IPS DF 6.9 (cell line): ENCODE measurements around the gene ZCCHC24.

Experiments used
- DNase-seq: peaks from one replicate; pipeline ENCODE4 v3.0.0-alpha.2; 2013; ENCODE audit warnings: low read depth, low spot score
- H3K27ac ChIP-seq: one replicate; pipeline ENCODE4 v1.5.1; 2013; ENCODE audit warnings: low read length, control low read depth
- H3K27me3 ChIP-seq: 2 replicates; pipeline ENCODE4 v1.6.1; 2013; ENCODE audit warnings: mild to moderate bottlenecking, low read length; ENCODE audit not compliant: control insufficient read depth, insufficient read depth
- H3K36me3 ChIP-seq: 2 replicates; pipeline ENCODE4 v1.6.1; 2013; ENCODE audit warnings: low read length; ENCODE audit not compliant: control insufficient read depth, insufficient read depth
- H3K4me1 ChIP-seq: 2 replicates; pipeline ENCODE4 v1.6.1; 2013; ENCODE audit warnings: low read length; ENCODE audit not compliant: control insufficient read depth, insufficient read depth
- H3K4me3 ChIP-seq: 2 replicates; pipeline ENCODE4 v1.5.1; 2013; ENCODE audit warnings: mild to moderate bottlenecking, low read length
- H3K9me3 ChIP-seq: 2 replicates; pipeline ENCODE4 v1.6.1; 2013; ENCODE audit warnings: low read length, inconsistent platforms; ENCODE audit not compliant: control insufficient read depth, insufficient read depth
- WGBS: extraction: QIAGEN DNeasy Blood & Tissue Kit; methylation state at CpG from one replicate; pipeline ENCODE4 v1.1.7; 2013; ENCODE audit warnings: mixed read lengths, missing lambda C conversion rate; ENCODE audit not compliant: insufficient read length, insufficient coverage; 5-methylcytosine and 5-hydroxymethylcytosine counted together

Gene ZCCHC24

GRCh38 chr10:79411546-79412495 is 33.6 kb downstream of the ZCCHC24 start:
- H3K27ac ChIP-seq, result no peak overlapping the region
- no peaks in the 10 kb centered on the region for H3K36me3 ChIP-seq
- no peak overlapping the region for H3K4me3 ChIP-seq
- WGBS, result no CpG with 5 or more reads among the region's 22 CpGs
- H3K27me3 ChIP-seq, result no peaks in the 10 kb centered on the region
- no peak for DNase-seq
- peaks cover 1% of the 10 kb centered on the region; the same call in 1 of the 2 replicates for H3K4me1 ChIP-seq
- H3K9me3 ChIP-seq, result no peaks in the 10 kb centered on the region

DNA sequence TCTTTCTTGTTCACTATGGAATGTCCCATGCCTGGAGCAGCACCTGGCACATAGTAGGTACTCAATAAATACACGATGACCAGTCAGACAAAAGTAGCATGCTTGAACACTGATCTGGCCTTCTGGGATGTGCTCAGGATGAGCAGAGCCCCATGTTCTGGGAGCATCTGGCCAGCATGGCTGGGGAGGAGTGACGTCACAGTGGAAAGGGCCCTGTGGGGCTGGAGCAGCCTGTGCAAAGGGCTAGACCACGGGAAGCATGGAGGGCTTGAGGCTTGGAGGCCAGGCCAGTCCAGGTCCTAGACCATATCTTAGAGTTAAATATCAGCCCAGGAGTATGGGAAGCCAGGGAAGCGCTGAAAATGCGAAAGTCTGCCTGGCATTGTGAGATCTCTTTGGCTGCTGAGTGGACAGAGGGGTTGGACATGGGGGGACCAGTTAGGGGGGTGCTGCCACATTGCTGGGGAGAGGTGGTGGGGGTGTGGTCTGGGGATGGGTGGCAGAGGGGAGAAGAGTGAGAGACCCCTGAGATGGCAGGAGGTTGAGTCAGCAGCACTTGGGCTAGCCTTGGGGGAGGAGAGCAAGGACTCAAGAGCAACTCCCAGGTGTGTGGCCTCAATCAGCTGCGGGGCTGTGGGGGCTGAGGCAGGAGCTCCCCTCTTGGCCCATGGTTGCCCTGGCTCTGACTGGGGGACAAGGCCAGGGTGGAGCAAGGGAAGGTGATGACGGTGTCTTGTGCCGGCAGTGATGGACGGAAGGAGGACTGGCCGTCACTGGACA is 34.9 kb downstream of the ZCCHC24 start:
- Histone ChIP-seq H3K27me3 (no peaks in the 10 kb centered on the region), H3K4me1 (peaks cover 4% of the 10 kb centered on the region), H3K4me3 (no peak overlapping the region), H3K9me3 (no peaks in the 10 kb centered on the region), H3K27ac (no peak overlapping the region), H3K36me3 (no peaks in the 10 kb centered on the region; the same call in 1 of the 2 replicates)
- DNase-seq, result no peak
- no CpG with 5 or more reads among the region's 10 CpGs for WGBS

GRCh38 chr10:79409726-79410085 is 35.7 kb downstream of the ZCCHC24 start:
- Histone ChIP-seq H3K9me3 (no peaks in the 10 kb centered on the region), H3K36me3 (no peaks in the 10 kb centered on the region; the same call in 1 of the 2 replicates), H3K27me3 (no peaks in the 10 kb centered on the region), H3K4me3 (no peak overlapping the region), H3K4me1 (peaks cover 8% of the 10 kb centered on the region), H3K27ac (no peak overlapping the region)
- WGBS, result no CpG with 5 or more reads among the region's 9 CpGs
- DNase-seq, result no peak

- Histone ChIP-seq H3K9me3 (no peaks in the 10 kb centered on the region), H3K27ac (no peak overlapping the region), H3K4me3 (no peak overlapping the region), H3K36me3 (no peaks in the 10 kb centered on the region; the same call in 1 of the 2 replicates), H3K27me3 (no peaks in the 10 kb centered on the region), H3K4me1 (peaks cover 11% of the 10 kb centered on the region)
- no peak for DNase-seq
- WGBS, result no CpG with 5 or more reads among the region's 6 CpGs
These were observed 36.2 kb downstream of the ZCCHC24 start for GRCh38 chr10:79409038-79409725.

- Histone ChIP-seq H3K4me3 (no peak overlapping the region), H3K27me3 (no peaks in the 10 kb centered on the region), H3K36me3 (no peaks in the 10 kb centered on the region; the same call in 1 of the 2 replicates), H3K9me3 (no peaks in the 10 kb centered on the region), H3K4me1 (peaks cover 11% of the 10 kb centered on the region), H3K27ac (no peak overlapping the region)
- no CpG with 5 or more reads among the region's 17 CpGs for WGBS
- no peak for DNase-seq
These were observed 37.3 kb downstream of the ZCCHC24 start for GRCh38 chr10:79407811-79408795.

DNA sequence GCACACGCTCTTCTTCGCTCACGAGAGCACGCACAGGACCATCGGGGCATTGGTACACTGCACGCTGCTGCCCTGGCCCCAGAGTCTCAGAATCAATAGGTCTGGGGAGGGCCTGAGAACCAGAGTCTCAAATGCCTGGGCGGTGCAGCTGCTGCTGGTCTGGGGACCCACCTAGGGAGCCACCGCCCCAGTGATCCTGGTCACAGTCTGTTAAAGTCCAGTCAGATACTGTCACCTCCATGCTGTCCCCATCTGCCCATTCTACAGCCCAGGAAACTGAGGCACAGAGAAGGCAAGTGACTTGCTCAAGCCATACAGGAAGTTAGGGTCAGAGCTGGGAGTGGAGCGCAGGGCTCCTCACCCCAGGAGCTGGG is 38.0 kb downstream of the ZCCHC24 start:
- H3K4me3 ChIP-seq, result no peak overlapping the region
- no peaks in the 10 kb centered on the region; the same call in 1 of the 2 replicates for H3K36me3 ChIP-seq
- H3K27me3 ChIP-seq, result no peaks in the 10 kb centered on the region
- peaks cover 11% of the 10 kb centered on the region for H3K4me1 ChIP-seq
- no peaks in the 10 kb centered on the region for H3K9me3 ChIP-seq
- DNase-seq, result no peak
- no peak overlapping the region for H3K27ac ChIP-seq
- no CpG with 5 or more reads among the region's 9 CpGs for WGBS

DNA sequence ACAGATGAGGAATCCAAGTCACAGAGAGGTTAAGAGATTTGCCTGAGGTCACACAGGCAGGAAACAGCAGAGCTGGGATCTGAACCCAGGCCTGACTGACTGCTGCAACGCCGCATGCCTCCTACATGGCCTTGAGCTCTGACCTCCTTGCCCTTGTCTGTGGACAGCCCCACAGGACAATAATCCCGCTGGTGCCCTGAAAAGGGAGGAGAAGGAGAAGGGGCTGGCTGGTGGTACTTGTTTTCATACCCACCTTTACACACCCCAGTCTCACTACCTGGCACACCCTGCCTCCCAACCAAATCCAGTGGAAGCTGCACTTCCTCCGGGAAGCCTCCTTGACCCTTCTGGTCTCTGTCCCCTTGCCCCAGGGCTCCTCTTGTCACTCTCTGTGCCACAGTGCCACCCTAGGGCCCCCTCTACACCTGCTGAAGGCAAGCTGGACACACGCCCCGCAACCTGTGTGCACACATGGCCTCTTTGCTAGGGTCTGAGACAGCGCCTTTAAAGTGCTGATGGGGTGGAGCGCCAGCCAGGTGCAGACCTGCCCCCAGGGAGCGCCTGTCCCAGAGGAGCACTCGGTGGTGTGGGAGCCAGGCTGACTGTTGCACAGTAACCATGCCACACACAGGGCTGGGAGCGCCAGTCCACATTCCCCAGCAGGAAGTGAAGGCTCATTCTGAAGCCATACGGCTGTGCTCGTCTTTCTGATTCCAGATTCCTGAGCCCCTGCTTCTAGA is 38.6 kb downstream of the ZCCHC24 start:
- no peak overlapping the region for H3K27ac ChIP-seq
- WGBS, result no CpG with 5 or more reads among the region's 13 CpGs
- peaks cover 11% of the 10 kb centered on the region for H3K4me1 ChIP-seq
- H3K4me3 ChIP-seq, result no peak overlapping the region
- H3K9me3 ChIP-seq, result no peaks in the 10 kb centered on the region
- no peaks in the 10 kb centered on the region for H3K27me3 ChIP-seq
- no peaks in the 10 kb centered on the region; the same call in 1 of the 2 replicates for H3K36me3 ChIP-seq
- DNase-seq, result no peak

GRCh38 chr10:79405995-79406515 is 39.4 kb downstream of the ZCCHC24 start:
- Histone ChIP-seq H3K4me1 (peaks cover 11% of the 10 kb centered on the region), H3K36me3 (no peaks in the 10 kb centered on the region; the same call in 1 of the 2 replicates), H3K27ac (no peak overlapping the region), H3K9me3 (no peaks in the 10 kb centered on the region), H3K27me3 (no peaks in the 10 kb centered on the region), H3K4me3 (no peak overlapping the region)
- no CpG with 5 or more reads among the region's 8 CpGs for WGBS
- no peak for DNase-seq
